BE2C (cell line): ENCODE data around the gene ADAMTS5.

Experiments
- DNase-seq: peaks from one replicate; pipeline ENCODE4 v3.0.0-alpha.2; 2020
- H3K27me3 ChIP-seq: fragments of 250-450 bp; sonication (Bioruptor Pico); 2 replicates; pipeline ENCODE4 v1.5.1; 2020; ENCODE audit warnings: mild to moderate bottlenecking
- H3K36me3 ChIP-seq: fragments of 250-450 bp; sonication (Bioruptor Pico); 2 replicates; pipeline ENCODE4 v1.5.1; 2020; ENCODE audit warnings: mild to moderate bottlenecking
- H3K4me1 ChIP-seq: fragments of 250-450 bp; sonication (Bioruptor Pico); 2 replicates; pipeline ENCODE4 v1.5.1; 2020
- H3K4me3 ChIP-seq: 2 replicates; pipeline ENCODE4 v1.5.1; 2011; ENCODE audit warnings: low read depth, low read length
- H3K9me3 ChIP-seq: fragments of 250-450 bp; sonication (Bioruptor Pico); 2 replicates; pipeline ENCODE4 v1.5.1; 2020
- CTCF ChIP-seq: IDR thresholded peaks from 2 replicates; pipeline ENCODE4 v1.5.1; 2012; ENCODE audit warnings: mild to moderate bottlenecking, low read depth, low read length

The ADAMTS5 gene

GRCh38 chr21:26883768-26884167 lies 83.1 kb downstream of the ADAMTS5 start:
- DNase-seq = no peak
- no peaks in the 10 kb centered on the region for H3K4me1 ChIP-seq
- no peak overlapping the region for H3K4me3 ChIP-seq
- H3K27me3 ChIP-seq = no peaks in the 10 kb centered on the region
- TF ChIP-seq CTCF = no peak
- no peaks in the 10 kb centered on the region for H3K9me3 ChIP-seq
- H3K36me3 ChIP-seq = no peaks in the 10 kb centered on the region

DNA sequence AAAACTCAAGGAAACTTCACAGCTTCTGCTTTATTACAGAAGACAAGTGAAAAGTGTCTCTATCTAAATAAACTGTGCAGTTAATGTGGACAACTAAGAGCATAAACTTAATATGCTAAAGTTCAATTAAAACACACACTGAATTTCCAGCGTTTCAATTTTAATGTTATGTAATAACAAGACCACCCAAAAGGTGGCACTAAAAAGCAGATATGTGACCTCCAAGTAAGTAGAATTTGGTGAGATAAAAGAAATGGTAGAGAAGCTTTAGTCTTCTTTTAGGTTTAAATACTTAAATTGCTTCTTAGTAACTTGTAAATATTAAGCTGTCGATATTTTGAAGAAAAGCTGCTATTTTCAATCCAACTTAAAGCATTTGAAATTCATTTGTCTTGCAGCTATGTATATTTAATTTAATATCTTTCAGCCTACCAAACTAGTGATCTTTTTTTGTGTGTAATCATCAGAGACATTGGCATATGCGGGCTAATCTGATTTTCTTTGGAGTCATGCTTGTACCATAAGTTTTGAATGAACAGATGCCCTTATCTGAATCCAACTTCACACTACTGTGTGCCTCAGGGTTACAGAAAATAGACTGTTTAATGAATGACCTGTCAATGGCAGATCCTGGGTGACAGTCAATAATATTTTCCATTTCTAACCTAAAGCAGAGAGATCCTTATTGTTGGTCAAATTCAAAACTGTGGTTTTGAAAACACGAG lies 85.2 kb downstream of the ADAMTS5 start:
- Histone ChIP-seq H3K4me1 (no peaks in the 10 kb centered on the region), H3K36me3 (no peaks in the 10 kb centered on the region), H3K9me3 (no peaks in the 10 kb centered on the region), H3K27me3 (no peaks in the 10 kb centered on the region), H3K4me3 (no peak overlapping the region)
- no peak for DNase-seq
- TF ChIP-seq CTCF = peak; percentile 54

- no peaks in the 10 kb centered on the region for H3K27me3 ChIP-seq
- TF ChIP-seq CTCF = no peak
- no peaks in the 10 kb centered on the region for H3K4me1 ChIP-seq
- no peak for DNase-seq
- H3K9me3 ChIP-seq = no peaks in the 10 kb centered on the region
- no peaks in the 10 kb centered on the region for H3K36me3 ChIP-seq
- no peak overlapping the region for H3K4me3 ChIP-seq
Observed at GRCh38 chr21:26877018-26877417, 89.9 kb downstream of the ADAMTS5 start.

DNA sequence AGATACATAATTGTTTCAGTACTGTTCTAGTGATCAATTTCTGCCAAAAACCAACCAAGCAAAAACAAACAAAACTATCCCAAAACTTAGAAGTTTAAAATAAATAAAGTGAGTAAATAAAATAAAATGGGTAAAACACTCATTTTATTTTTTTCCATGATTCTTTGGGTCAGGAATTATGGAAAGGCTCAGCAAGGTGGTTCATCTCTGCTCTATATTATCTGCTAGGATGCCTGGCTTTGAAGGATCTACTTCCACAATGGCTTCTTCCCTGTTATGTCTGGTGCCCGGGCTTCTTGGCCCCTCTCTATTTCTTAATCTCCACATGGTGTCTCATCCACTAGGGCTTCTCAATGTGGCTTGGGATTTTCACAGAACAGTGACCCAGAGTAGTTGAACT lies 92.5 kb downstream of the ADAMTS5 start:
- DNase-seq = no peak
- Histone ChIP-seq H3K4me1 (no peaks in the 10 kb centered on the region), H3K36me3 (no peaks in the 10 kb centered on the region), H3K4me3 (no peak overlapping the region), H3K27me3 (no peaks in the 10 kb centered on the region), H3K9me3 (no peaks in the 10 kb centered on the region)
- TF ChIP-seq CTCF = no peak
